GM12878 (cell line): Measurements from ENCODE around the gene C2orf92. TPM values are rescaled to one million over a fixed set of nuclear protein-coding genes. Genes with fewer than 3 reads are reported as not detected.

Experiments used
- ATAC-seq: fragments of 200-7000 bp; cut with Tn5 transposase; 3 replicates; pipeline ENCODE4 v1.9.1; 2020; ENCODE audit warnings: mild to moderate bottlenecking, moderate library complexity
- BruUV-seq: library from RNA; stranded (reverse); fragments of 400-500 nt; replicated peaks from 2 replicates; lab custom pipeline; 2021; lab: Mats Ljungman, UMichigan
- CTCF ChIA-PET: fragments of 300-600 bp; sonication (Branson Sonifier 250); formaldehyde crosslinking; extraction: SDS; loops from one replicate; lab custom pipeline; 2021; ENCODE audit warnings: inconsistent platforms; lab: Yijun Ruan, JAX
- POLR2A ChIA-PET: fragments of 350-600 bp; formaldehyde crosslinking; extraction: SDS; loops from one replicate; lab custom pipeline; 2021; ENCODE audit warnings: inconsistent platforms; lab: Charles Lee
- RAD21 ChIA-PET: fragments of 300-600 bp; sonication (Branson Sonifier 250); formaldehyde crosslinking; loops from one replicate; lab custom pipeline; 2023; ENCODE audit warnings: antibody characterized with exemption; ENCODE audit not compliant: unreplicated experiment; lab: Charles Lee
- SMC1A ChIA-PET: fragments of 300-600 bp; sonication (Branson Sonifier 250); formaldehyde crosslinking; loops from one replicate; lab custom pipeline; 2023; ENCODE audit not compliant: unreplicated experiment, uncharacterized antibody; lab: Charles Lee
- DNase-seq: peaks from one replicate; pipeline ENCODE4 v3.0.0-alpha.2; 2011; ENCODE audit warnings: low read depth, low spot score
- FAIRE-seq: peaks from 3 replicates; lab custom pipeline; 2011; peaks lifted over from hg19 to GRCh38; lab: Jason Lieb, UNC
- H2AFZ ChIP-seq: 2 replicates; pipeline ENCODE4 v1.6.0; 2011; ENCODE audit warnings: low read depth, low read length, control low read depth; ENCODE audit not compliant: control insufficient read depth
- H3K27ac ChIP-seq: 2 replicates; pipeline ENCODE4 v1.5.1; 2011; ENCODE audit warnings: control low read depth; ENCODE audit not compliant: control insufficient read depth, insufficient read depth
- H3K27me3 ChIP-seq, 2 experiments: replicated peaks in 1 of 2; 2 replicates each; pipeline versions ENCODE4 v1.6.0 to v1.6.1; 2011; ENCODE audit warnings: low read length in 1 of 2; ENCODE audit not compliant: control insufficient read depth in 2 of 2, insufficient read depth in 2 of 2
- H3K36me3 ChIP-seq, 2 experiments: 2 replicates each; pipeline ENCODE4 v1.5.1; 2011; ENCODE audit warnings: low read length in 1 of 2; ENCODE audit not compliant: control insufficient read depth in 2 of 2, insufficient read depth in 2 of 2
- H3K4me1 ChIP-seq: 2 replicates; pipeline ENCODE4 v1.6.1; 2011; ENCODE audit warnings: mild to moderate bottlenecking, low read length, moderate library complexity, mixed read lengths; ENCODE audit not compliant: control insufficient read depth, insufficient read depth
- H3K4me2 ChIP-seq: 2 replicates; pipeline ENCODE4 v1.6.0; 2011; ENCODE audit warnings: control low read depth; ENCODE audit not compliant: control insufficient read depth, insufficient read depth
- H3K4me3 ChIP-seq: fragments of 200-600 bp; sonication (generic); 2 replicates; pipeline ENCODE4 v1.5.1; 2016
- H3K79me2 ChIP-seq: 2 replicates; pipeline ENCODE4 v1.6.0; 2011; ENCODE audit warnings: low read length; ENCODE audit not compliant: control insufficient read depth, insufficient read depth
- H3K9ac ChIP-seq: 2 replicates; pipeline ENCODE4 v1.8.0; 2011; ENCODE audit warnings: low read length, control low read depth, mixed read lengths; ENCODE audit not compliant: control insufficient read depth, insufficient read depth
- H3K9me3 ChIP-seq: replicated peaks from 3 replicates; pipeline ENCODE4 v1.5.1; 2011; ENCODE audit warnings: mild to moderate bottlenecking, low read length; ENCODE audit not compliant: control insufficient read depth, insufficient read depth
- H4K20me1 ChIP-seq: 2 replicates; pipeline ENCODE4 v1.6.0; 2011; ENCODE audit not compliant: control insufficient read depth, insufficient read depth
- CHD2 ChIP-seq: IDR thresholded peaks from 2 replicates; pipeline ENCODE4 v1.6.1; 2011; ENCODE audit warnings: low read depth, low read length, improper control_type of control experiment, borderline replicate concordance
- NFIC ChIP-seq: IDR thresholded peaks from 2 replicates; pipeline ENCODE4 v1.6.1; 2012; ENCODE audit warnings: low read depth, mild to moderate bottlenecking, inconsistent platforms, low read length, moderate library complexity
- NR2C2 ChIP-seq: IDR thresholded peaks from 2 replicates; pipeline ENCODE4 v1.6.1; 2011; ENCODE audit warnings: borderline replicate concordance, low read depth; ENCODE audit not compliant: control insufficient read depth, insufficient read length
- PBX3 ChIP-seq: IDR thresholded peaks from 2 replicates; pipeline ENCODE4 v1.6.1; 2011; ENCODE audit warnings: mild to moderate bottlenecking, low read depth, low read length, moderate library complexity; ENCODE audit not compliant: insufficient replicate concordance
- RFX5 ChIP-seq: IDR thresholded peaks from 2 replicates; pipeline ENCODE4 v1.6.1; 2011; ENCODE audit warnings: low read depth, low read length, improper control_type of control experiment
- ZBTB40 ChIP-seq: fragments of 450-650 bp; IDR thresholded peaks from 2 replicates; pipeline ENCODE4 v1.6.1; 2016; ENCODE audit warnings: mild to moderate bottlenecking, moderate library complexity, borderline replicate concordance
- WGBS: methylation state at CpG from one replicate; pipeline ENCODE4 v1.1.6; 2016; ENCODE audit warnings: low lambda C conversion rate; ENCODE audit not compliant: insufficient replicate concordance, insufficient coverage; ENCODE audit errors: missing lambda C conversion rate; 5-methylcytosine and 5-hydroxymethylcytosine counted together
- in situ Hi-C: fragments of 300-500 bp; cut with MboI; formaldehyde crosslinking; loops from 9 replicates; pipeline ENCODE4 v1.14.3; 2018; ENCODE audit warnings: mixed read lengths
- intact Hi-C: fragments of 100-400 bp; cut with micrococcal nuclease; formaldehyde crosslinking; loops from one replicate; pipeline ENCODE4 v1.14.2; 2022; ENCODE audit not compliant: unreplicated experiment
- polyA plus RNA-seq, 11 experiments: library from polyadenylated mRNA; depleted of rRNA in 4 of 11; unstranded in 6 of 11; stranded (reverse) in 5 of 11; fragments of >200 nt; fragmentation: Nextera tagmentation in 4 of 11; fragmentation: Illumina TruSeq in 1 of 11; extraction: Ambion mirVana in 4 of 11; extraction: Trizol in 1 of 11; gene quantifications; 1 replicate in 1 of 11; 2 replicates in 10 of 11; pipeline versions ENCODE4 v1.2.1 to v1.2.3, GENCODE V29; 2011 to 2016; ENCODE audit warnings: inconsistent platforms in 2 of 11, missing spikeins in 2 of 11, low read depth in 1 of 11
- total RNA-seq, 4 experiments: library from RNA; depleted of rRNA in 3 of 4; stranded (reverse); fragments of >200 nt in 3 of 4; fragmentation: Illumina TruSeq in 1 of 4; extraction: Trizol in 1 of 4; gene quantifications; 2 replicates each; pipeline versions ENCODE4 v1.2.1 to v1.2.3, GENCODE V29; 2013 to 2021

Gene C2orf92
- total and polyA plus RNA-seq, 10 of the 15 experiments (the other 5 are each of a cell fraction or from before 2014, with no cell fraction given), result 0.40 to 10.1 (median 3.7) TPM

- TF ChIP-seq CHD2 (no peak), ZBTB40 (no peak), NFIC (no peak), PBX3 (no peak), NR2C2 (no peak), RFX5 (no peak)
- Histone ChIP-seq H3K27me3 (no peaks in the 10 kb centered on the region), H3K4me2 (no peak overlapping the region), H3K4me3 (no peak overlapping the region), H4K20me1 (no peaks in the 10 kb centered on the region), H2AFZ (no peak overlapping the region), H3K9ac (no peak overlapping the region), H3K36me3 (no peaks in the 10 kb centered on the region), H3K79me2 (no peaks in the 10 kb centered on the region), H3K9me3 (no peaks in the 10 kb centered on the region), H3K4me1 (peaks cover 12% of the 10 kb centered on the region; the same call in 1 of the 2 replicates), H3K27ac (no peak overlapping the region)
- BruUV-seq, result no TSS peak
- in situ Hi-C loops (no loop called here), intact Hi-C loops (no loop called here)
- no peak for FAIRE-seq
- ChIA-PET CTCF (interaction anchor here (0.8 kb wide), 1 partner anchor 15 kb away, joined by 4 read pairs; no protein-coding TSS in a partner anchor), SMC1A (no interaction called here), POLR2A (no interaction called here), RAD21 (no interaction called here)
- no peak for DNase-seq
- 67% methylated on average over 13 of the region's 13 CpGs for WGBS
- ATAC-seq, result no peak
These were observed 45.6 kb downstream of the C2orf92 start for GRCh38 chr2:97714950-97715652.
